H9 (cell line): ENCODE data around the gene DYNLRB1. TPM values are rescaled to one million over a fixed set of nuclear protein-coding genes. Genes with fewer than 3 reads are reported as not detected.

ENCODE experiments used
- DNase-seq: peaks from one replicate; pipeline ENCODE4 v3.0.0-alpha.2; 2017
- H2AFZ ChIP-seq: one replicate; pipeline ENCODE4 v1.6.1; 2013; ENCODE audit warnings: mild to moderate bottlenecking, low read length, control low read depth, moderate library complexity
- H2AK5ac ChIP-seq: 2 replicates; pipeline ENCODE4 v1.6.1; 2013; ENCODE audit warnings: low read length, control low read depth, mixed read lengths; ENCODE audit not compliant: insufficient read length
- H2BK120ac ChIP-seq: one replicate; pipeline ENCODE4 v1.6.1; 2013; ENCODE audit warnings: low read depth, mild to moderate bottlenecking, low read length, control low read depth, inconsistent platforms; ENCODE audit not compliant: poor library complexity, severe bottlenecking
- H2BK12ac ChIP-seq: 2 replicates; pipeline ENCODE4 v1.6.1; 2013; ENCODE audit warnings: low read length, control low read depth, mixed read lengths, low read depth; ENCODE audit not compliant: insufficient read length
- H2BK15ac ChIP-seq: 2 replicates; pipeline ENCODE4 v1.6.1; 2013; ENCODE audit warnings: low read depth, low read length, control low read depth
- H2BK20ac ChIP-seq: one replicate; pipeline ENCODE4 v1.6.1; 2013; ENCODE audit warnings: low read depth, mild to moderate bottlenecking, low read length, control low read depth, inconsistent platforms; ENCODE audit not compliant: poor library complexity, severe bottlenecking
- H2BK5ac ChIP-seq: 2 replicates; pipeline ENCODE4 v1.6.1; 2013; ENCODE audit warnings: low read length, control low read depth, mixed read lengths; ENCODE audit not compliant: insufficient read length
- H3K14ac ChIP-seq: 2 replicates; pipeline ENCODE4 v1.6.1; 2013; ENCODE audit warnings: low read length, control low read depth; ENCODE audit not compliant: insufficient read depth
- H3K18ac ChIP-seq: 2 replicates; pipeline ENCODE4 v1.6.1; 2013; ENCODE audit warnings: low read depth, mild to moderate bottlenecking, mixed read lengths, low read length, control low read depth; ENCODE audit not compliant: insufficient read length
- H3K23ac ChIP-seq: 2 replicates; pipeline ENCODE4 v1.6.1; 2013; ENCODE audit warnings: low read length, control low read depth, mixed read lengths, low read depth; ENCODE audit not compliant: insufficient read length
- H3K23me2 ChIP-seq: 2 replicates; pipeline ENCODE4 v1.6.1; 2013; ENCODE audit warnings: low read depth, mild to moderate bottlenecking, mixed read lengths, low read length, control low read depth; ENCODE audit not compliant: insufficient read length, poor library complexity, severe bottlenecking
- H3K27ac ChIP-seq: 2 replicates; pipeline ENCODE4 v1.5.1; 2013; ENCODE audit warnings: low read length, control low read depth, mixed read lengths, low read depth; ENCODE audit not compliant: insufficient read length
- H3K27me3 ChIP-seq: 2 replicates; pipeline ENCODE4 v1.6.1; 2013; ENCODE audit warnings: low read length, control low read depth, inconsistent platforms; ENCODE audit not compliant: insufficient read depth
- H3K4ac ChIP-seq: 2 replicates; pipeline ENCODE4 v1.6.1; 2013; ENCODE audit warnings: low read depth, mild to moderate bottlenecking, control low read depth, inconsistent platforms, low read length, moderate library complexity
- H3K4me1 ChIP-seq: 2 replicates; pipeline ENCODE4 v1.6.1; 2013; ENCODE audit warnings: low read length, control low read depth, inconsistent platforms; ENCODE audit not compliant: insufficient read depth
- H3K4me2 ChIP-seq: 2 replicates; pipeline ENCODE4 v1.6.1; 2013; ENCODE audit warnings: low read length, control low read depth, mixed read lengths; ENCODE audit not compliant: insufficient read length, insufficient read depth
- H3K56ac ChIP-seq: 2 replicates; pipeline ENCODE4 v1.6.1; 2013; ENCODE audit warnings: low read depth, mild to moderate bottlenecking, mixed read lengths, low read length, control low read depth; ENCODE audit not compliant: insufficient read length
- H3K79me1 ChIP-seq: 2 replicates; pipeline ENCODE4 v1.6.1; 2013; ENCODE audit warnings: low read depth, mild to moderate bottlenecking, moderate library complexity, low read length, control low read depth, inconsistent platforms; ENCODE audit not compliant: insufficient read depth, poor library complexity, severe bottlenecking
- H3K79me2 ChIP-seq: 2 replicates; pipeline ENCODE4 v1.6.1; 2013; ENCODE audit warnings: low read length, control low read depth, inconsistent platforms; ENCODE audit not compliant: insufficient read depth
- H3K9ac ChIP-seq: 2 replicates; pipeline ENCODE4 v1.6.1; 2013; ENCODE audit warnings: low read length, control low read depth, mixed read lengths; ENCODE audit not compliant: insufficient read length; ENCODE audit errors: extremely low read depth
- H3K9me3 ChIP-seq: one replicate; pipeline ENCODE4 v1.6.1; 2013; ENCODE audit warnings: low read depth, low read length, inconsistent platforms; ENCODE audit not compliant: control insufficient read depth
- H3T11ph ChIP-seq: one replicate; pipeline ENCODE4 v1.6.1; 2013; ENCODE audit warnings: mild to moderate bottlenecking, low read length, control low read depth, inconsistent platforms
- H4K20me1 ChIP-seq: one replicate; pipeline ENCODE4 v1.6.1; 2013; ENCODE audit not compliant: control insufficient read depth, insufficient read length, insufficient read depth
- H4K5ac ChIP-seq: 2 replicates; pipeline ENCODE4 v1.6.1; 2013; ENCODE audit warnings: low read depth, mild to moderate bottlenecking, mixed read lengths, low read length, control low read depth; ENCODE audit not compliant: insufficient read length
- H4K8ac ChIP-seq: replicated peaks from 2 replicates; pipeline ENCODE4 v1.6.1; 2013; ENCODE audit warnings: low read length, control low read depth, mixed read lengths, low read depth; ENCODE audit not compliant: insufficient read length
- H4K91ac ChIP-seq: 2 replicates; pipeline ENCODE4 v1.6.1; 2013; ENCODE audit warnings: low read depth, mild to moderate bottlenecking, moderate library complexity, mixed read lengths, low read length, control low read depth; ENCODE audit not compliant: insufficient read length
- H3K27ac Mint-ChIP-seq, 3 experiments: 2 replicates in 2 of 3; 3 replicates in 1 of 3; pipeline ENCODE4 v1.8.0; 2020 to 2021; ENCODE audit warnings: mixed read lengths in 3 of 3, mild to moderate bottlenecking in 1 of 3, moderate library complexity in 1 of 3
- H3K27me3 Mint-ChIP-seq: 2 replicates; pipeline ENCODE4 v1.8.0; 2021; ENCODE audit warnings: low read depth, mild to moderate bottlenecking, moderate library complexity, mixed read lengths
- H3K36me3 Mint-ChIP-seq, 3 experiments: 2 replicates in 2 of 3; 3 replicates in 1 of 3; pipeline ENCODE4 v1.8.0; 2020 to 2021; ENCODE audit warnings: low read depth in 3 of 3, mixed read lengths in 3 of 3; ENCODE audit not compliant: insufficient read depth in 1 of 3
- H3K4me1 Mint-ChIP-seq, 2 experiments: 2 replicates each; pipeline ENCODE4 v1.8.0; 2020; ENCODE audit warnings: mixed read lengths in 2 of 2
- H3K4me3 Mint-ChIP-seq, 2 experiments: 2 replicates in 1 of 2; 3 replicates in 1 of 2; pipeline ENCODE4 v1.8.0; 2020 to 2021; ENCODE audit warnings: mild to moderate bottlenecking in 2 of 2, mixed read lengths in 2 of 2, moderate library complexity in 1 of 2
- H3K9me3 Mint-ChIP-seq, 2 experiments: 2 replicates in 1 of 2; 3 replicates in 1 of 2; pipeline ENCODE4 v1.8.0; 2020; ENCODE audit warnings: mild to moderate bottlenecking in 2 of 2, mixed read lengths in 2 of 2, moderate library complexity in 1 of 2
- CTCF ChIP-seq: fragments of 200-600 bp; sonication (generic); conservative IDR thresholded peaks from 3 replicates; pipeline ENCODE4 v1.8.0; 2021; ENCODE audit warnings: antibody characterized with exemption, mild to moderate bottlenecking
- WGBS: extraction: QIAGEN DNeasy Blood & Tissue Kit; methylation state at CpG from one replicate; pipeline ENCODE4 v1.1.7; 2013; ENCODE audit warnings: missing lambda C conversion rate, low lambda C conversion rate, mixed read lengths; ENCODE audit not compliant: insufficient read length; ENCODE audit errors: extremely low coverage; 5-methylcytosine and 5-hydroxymethylcytosine counted together
- total RNA-seq: library from RNA; stranded (reverse); gene quantifications from 2 replicates; pipeline ENCODE4 v1.2.1, GENCODE V29; 2021

Gene DYNLRB1
- total RNA-seq, 1 experiment from 2014 or later, result 200 TPM

GRCh38 chr20:34562641-34563040 lies 46.4 kb downstream of the DYNLRB1 start:
- H3K27ac ChIP-seq, result no peak overlapping the region
- H3K14ac ChIP-seq, result no peak overlapping the region
- no peak overlapping the region for H3K4me3 Mint-ChIP-seq
- H4K8ac ChIP-seq, result no peak overlapping the region
- H3K23me2 ChIP-seq, result peaks cover 4% of the 10 kb centered on the region
- no peaks in the 10 kb centered on the region for H3K79me1 ChIP-seq
- TF ChIP-seq CTCF, result peak; percentile 62
- no peaks in the 10 kb centered on the region for H3K27me3 ChIP-seq
- H2AK5ac ChIP-seq, result no peak overlapping the region
- H2BK15ac ChIP-seq, result no peak overlapping the region
- H4K91ac ChIP-seq, result no peak overlapping the region
- peaks cover 9 to 12% of the 10 kb centered on the region in 2 experiments for H3K4me1 Mint-ChIP-seq
- peak; percentile 66 for DNase-seq
- H2BK12ac ChIP-seq, result no peak overlapping the region
- no peak overlapping the region for H2BK5ac ChIP-seq
- H3T11ph ChIP-seq, result no peak overlapping the region
- H3K56ac ChIP-seq, result no peak overlapping the region
- H3K27me3 Mint-ChIP-seq, result peaks cover 3% of the 10 kb centered on the region; the same call in 1 of the 2 replicates
- H3K4ac ChIP-seq, result no peak overlapping the region
- WGBS, result no CpG with 5 or more reads among the region's 5 CpGs
- no peaks in the 10 kb centered on the region for H3K9me3 ChIP-seq
- no peaks in the 10 kb centered on the region for H3K4me1 ChIP-seq
- no peak overlapping the region for H2AFZ ChIP-seq
- no peak overlapping the region for H3K4me2 ChIP-seq
- H4K5ac ChIP-seq, result no peak overlapping the region
- H3K9me3 Mint-ChIP-seq, result no peaks in the 10 kb centered on the region
- no peak overlapping the region for H3K9ac ChIP-seq
- no peak overlapping the region for H3K18ac ChIP-seq
- H2BK20ac ChIP-seq, result no peak overlapping the region
- H2BK120ac ChIP-seq, result no peak overlapping the region
- no peaks in the 10 kb centered on the region for H3K79me2 ChIP-seq
- H4K20me1 ChIP-seq, result no peaks in the 10 kb centered on the region
- no peak overlapping the region for H3K27ac Mint-ChIP-seq
- H3K36me3 Mint-ChIP-seq, result peaks cover 0 to 3% (median 2%) of the 10 kb centered on the region in 3 experiments; a peak in 2 of 7 replicates
- no peak overlapping the region for H3K23ac ChIP-seq
